Measurements from ENCODE around the gene PCTP.

PCTP gene

DNA sequence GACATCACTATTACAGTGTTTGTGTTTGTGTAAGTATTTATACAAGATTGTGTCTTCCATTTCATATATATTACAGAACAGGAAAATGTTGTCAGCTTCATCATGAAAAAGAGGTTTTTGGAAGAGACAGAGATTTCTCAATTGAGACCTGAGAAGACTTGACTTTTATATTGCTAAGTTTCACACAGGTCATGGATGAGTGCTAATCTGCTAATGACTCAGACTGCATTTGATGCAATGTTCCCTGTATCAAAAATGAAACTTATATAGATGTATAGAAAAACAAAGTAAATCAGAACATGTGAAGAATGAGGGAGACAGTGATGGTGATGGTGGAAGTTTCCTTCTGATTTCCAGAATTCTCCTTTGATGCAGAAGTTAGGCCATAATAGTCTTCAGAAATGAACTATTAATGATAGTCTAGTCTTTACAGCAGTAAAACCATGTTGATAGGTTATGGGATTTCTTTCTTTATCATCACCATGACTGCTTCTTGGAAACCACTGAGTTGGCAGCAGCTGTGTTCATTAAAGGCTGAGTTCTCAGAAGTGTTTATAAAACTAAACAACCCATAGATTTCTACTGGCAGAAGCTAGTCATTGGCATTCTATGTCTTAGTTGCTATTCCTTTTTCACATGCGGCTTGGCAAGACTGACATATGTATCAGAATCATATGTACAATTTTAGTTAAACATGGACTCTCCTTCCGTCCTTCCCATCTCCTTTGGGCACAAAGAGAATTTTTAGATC lies 56.1 kb downstream of the PCTP start:
- no peak for DNase-seq (ENCODE audit: low spot score)

DNA sequence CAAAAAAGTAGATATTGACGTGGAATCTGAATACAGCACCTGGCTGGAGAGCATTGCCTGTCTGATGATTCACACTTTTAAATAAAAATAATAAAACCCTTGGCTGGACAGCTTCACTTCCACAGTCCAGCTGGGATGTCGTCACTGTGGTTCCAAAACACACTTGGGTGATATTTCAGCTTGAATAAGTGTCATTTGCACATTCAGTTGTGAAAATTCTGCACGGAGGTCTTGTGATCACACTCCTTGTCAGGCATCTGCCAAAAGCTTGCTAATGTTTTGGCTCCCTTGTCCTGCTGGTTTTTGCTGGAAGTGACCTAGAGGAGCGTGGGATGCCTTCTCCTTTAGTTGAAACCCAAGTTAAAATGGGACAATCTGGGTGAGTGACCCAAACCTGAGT lies 60.7 kb downstream of the PCTP start:
- DNase-seq (ENCODE audit: low spot score) = no peak

DNA sequence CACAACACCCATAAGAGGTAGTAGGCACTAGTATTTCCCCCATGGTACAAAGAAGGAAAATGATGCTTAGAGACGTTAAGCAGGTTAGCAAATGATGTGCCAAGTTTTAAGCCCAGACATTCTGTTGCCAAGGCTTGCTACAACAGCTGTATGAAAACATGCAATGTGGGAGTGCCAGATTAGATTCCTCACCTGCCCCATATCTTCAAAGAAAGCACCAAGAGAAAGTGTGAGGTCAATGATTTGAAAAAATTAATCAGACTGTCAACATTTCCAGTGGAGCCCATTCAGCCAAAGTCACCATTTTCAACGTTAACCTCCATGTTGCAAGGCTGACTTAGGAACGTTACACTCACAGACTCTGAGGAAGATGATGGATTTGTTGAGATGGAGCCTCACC lies 61.5 kb downstream of the PCTP start:
- DNase-seq (ENCODE audit: low spot score) = no peak

DNA sequence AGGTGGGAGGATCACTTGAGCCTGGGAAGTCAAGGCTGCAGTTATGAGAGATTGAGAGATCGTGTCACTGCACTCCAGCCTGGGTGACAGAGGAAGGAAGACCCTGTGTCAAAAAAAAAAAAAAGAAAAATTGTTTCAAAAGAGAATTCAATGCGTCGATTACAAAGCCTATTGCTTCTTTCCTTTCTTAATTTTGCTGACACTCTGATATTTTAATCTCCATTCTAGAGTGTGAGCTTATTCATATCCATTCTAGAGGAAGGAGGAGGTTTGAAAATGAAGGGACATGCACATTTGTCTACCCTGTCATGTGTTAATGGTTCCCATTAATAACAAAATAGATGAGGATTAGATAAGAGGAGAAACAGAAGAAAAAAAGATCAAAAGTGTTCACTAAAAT lies 63.1 kb downstream of the PCTP start:
- no peak for DNase-seq (ENCODE audit: low spot score)

DNA sequence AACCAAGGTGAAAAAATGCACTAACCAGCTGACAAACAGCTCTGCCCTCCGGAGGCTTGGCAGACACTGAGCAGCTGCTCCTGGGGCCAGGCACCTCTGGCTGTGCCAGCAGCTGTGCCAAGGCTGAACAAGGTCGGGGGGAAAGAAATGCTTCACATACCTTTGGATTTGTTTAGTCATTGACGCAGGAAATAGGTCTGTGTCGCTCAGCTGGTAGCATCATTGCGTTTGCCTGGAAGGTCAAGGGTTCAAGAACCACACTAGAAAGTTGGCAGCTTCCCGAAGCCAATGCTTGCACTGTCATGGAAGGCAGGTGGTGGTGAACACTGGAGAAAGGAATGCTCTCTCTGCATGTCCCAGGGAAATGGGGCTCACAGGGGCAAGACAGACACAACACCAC lies 63.5 kb downstream of the PCTP start:
- DNase-seq (ENCODE audit: low spot score) = no peak

DNA sequence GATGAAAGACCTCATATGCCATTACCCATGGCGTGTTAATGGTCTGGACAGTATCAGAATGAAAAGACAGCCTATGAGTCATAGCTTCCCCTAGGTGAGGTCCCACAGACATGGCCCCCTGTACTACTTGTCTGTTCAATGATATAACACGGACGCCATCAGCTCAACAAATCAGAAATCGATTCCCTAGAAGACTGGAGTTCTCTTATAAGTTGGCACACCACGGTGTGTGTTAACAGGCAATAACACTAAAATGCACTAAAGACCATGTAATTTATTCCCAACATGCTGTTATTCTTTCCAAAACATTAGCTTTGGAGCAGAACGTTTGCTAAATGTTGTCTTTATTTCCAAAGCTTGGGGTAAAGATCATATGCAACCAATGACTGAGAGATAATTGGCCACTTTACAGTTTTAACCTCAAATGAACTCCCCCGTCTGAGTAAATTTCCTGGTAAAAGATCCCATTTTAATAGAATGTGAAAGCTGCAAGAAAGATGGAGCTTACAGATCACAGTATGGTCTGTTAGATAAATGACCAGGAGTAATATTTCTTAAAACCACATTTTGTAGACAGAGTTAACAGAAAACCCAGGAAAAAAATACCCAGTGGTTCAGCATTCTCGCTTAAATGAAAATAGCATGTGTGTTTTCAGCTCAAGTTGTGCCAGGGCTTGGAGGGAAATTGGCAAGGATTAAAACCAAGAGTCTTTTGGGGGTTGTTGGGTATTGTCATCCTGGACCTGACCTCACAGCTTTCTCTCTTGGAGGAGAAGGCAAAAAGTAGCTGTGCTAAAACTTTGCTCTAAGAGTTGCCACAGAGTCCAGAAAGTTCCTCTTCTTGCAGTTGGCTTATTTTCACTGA lies 65.9 kb downstream of the PCTP start:
- DNase-seq (ENCODE audit: low spot score) = no peak

DNA sequence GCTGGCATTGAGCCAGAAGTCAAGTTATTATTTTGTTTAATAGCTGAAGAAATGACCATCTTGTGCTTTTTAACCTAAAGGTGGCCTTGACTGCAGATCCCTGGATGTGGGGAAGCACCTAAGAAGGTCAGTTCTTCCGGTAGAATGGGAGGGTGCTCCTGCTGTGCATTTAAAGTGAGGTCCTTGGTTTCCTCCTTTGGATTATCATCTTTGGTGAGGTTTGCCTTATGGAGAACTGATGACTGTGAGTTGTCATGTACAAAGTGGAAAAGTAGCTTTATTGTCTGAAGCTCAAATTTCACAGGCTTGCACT lies 66.5 kb downstream of the PCTP start:
- DNase-seq (ENCODE audit: low spot score) = no peak

DNA sequence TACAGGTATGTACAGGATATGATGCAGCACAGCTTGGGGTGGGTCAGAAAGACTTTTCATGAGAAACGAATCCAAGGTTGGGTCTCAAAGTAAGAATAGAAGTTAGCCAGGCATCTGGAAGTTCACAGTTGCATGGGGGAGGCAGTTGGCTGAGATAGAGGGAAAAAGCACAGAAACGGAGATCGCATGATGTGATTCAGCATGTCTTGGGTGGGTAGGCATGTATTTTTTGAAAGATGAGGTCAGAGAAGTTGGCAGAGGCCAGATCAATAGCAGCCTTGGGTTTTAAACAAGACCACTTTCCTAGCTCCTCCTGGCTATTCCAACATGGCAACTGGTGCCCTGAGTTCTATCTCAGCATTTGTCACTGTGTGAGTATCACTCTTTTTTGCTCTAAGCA lies 67.2 kb downstream of the PCTP start:
- no peak for DNase-seq (ENCODE audit: low spot score)

DNA sequence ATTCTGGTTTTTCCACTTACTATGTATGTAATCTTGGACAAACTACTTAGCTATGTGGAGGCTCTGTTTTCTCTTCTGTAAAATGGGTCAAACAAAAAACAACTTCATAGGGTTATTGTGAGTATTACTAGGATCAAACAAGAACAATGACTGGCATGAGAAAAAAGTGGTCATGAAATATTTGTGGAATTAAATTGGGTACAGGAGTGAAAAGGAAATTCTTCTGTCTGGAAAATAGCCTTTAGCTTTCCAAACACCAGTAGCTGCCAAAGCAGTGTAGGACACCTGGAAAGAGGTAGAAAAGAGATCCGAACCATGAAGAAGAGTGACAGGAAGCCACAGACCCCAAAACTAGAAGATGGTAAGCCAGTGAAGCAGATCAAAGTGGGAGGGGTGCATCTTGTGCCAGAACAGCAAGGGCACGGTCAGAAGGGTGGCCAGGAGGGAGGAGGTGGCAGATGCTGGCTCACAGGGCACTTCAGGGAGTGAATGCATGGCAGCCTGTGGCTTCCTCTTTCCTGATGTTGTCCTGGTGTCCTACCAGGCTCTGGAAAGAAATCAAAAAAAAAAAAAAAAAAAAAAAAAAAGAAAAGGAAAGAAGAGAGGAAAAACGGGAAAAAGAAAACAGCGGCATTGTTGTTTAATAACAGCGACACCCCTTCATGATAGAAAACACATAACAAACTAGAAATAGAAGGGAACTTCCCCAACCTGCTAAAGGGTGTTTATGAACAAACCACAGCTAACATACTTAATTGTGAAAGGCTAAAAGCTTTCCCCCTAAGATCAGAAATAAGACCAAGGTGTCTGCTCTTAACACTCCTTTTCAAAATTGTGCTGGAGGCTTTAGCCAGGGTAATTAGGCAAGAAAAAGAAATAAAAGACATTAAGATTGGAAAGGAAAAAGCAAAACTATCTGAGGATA lies 67.9 kb downstream of the PCTP start:
- DNase-seq (ENCODE audit: low spot score) = no peak

DNA sequence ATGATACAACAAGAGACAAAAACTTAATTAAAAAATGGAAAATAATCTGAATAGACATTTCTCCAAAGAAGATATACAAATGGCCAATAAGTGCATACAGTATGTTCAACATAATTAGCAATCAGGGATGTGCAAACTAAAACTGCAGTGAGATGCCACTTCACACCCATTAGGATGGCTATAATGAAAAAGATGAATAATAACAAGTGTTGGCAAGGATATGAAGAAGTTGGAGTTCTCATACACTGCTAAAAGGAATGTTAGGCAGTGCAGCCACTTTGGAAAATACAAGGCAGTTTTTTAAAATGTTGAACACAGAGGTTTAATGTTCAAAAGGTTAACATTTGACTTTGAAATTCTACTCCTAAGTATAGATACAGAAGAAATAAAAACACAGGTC lies 69.8 kb downstream of the PCTP start:
- DNase-seq (ENCODE audit: low spot score) = no peak

DNA sequence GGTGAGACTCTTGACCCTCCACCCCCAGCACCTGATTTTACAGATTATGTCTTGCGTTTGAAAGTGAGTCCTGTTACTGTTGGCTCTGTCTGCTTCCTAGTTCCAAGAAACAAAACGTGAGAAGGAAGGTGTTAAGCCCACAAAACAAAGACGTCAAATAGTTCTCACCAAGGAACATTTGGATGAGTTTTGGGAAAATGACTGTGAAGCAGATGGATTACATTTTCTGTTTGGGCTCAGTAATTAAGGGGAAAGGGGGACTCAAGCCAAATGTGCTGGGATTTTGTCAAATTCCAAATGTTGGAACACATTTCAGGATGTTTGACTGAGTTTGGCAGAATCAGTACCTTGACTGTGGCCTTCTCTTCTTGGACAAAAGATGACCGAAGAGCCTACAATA lies 71.2 kb downstream of the PCTP start:
- no peak for DNase-seq (ENCODE audit: low spot score)

DNA sequence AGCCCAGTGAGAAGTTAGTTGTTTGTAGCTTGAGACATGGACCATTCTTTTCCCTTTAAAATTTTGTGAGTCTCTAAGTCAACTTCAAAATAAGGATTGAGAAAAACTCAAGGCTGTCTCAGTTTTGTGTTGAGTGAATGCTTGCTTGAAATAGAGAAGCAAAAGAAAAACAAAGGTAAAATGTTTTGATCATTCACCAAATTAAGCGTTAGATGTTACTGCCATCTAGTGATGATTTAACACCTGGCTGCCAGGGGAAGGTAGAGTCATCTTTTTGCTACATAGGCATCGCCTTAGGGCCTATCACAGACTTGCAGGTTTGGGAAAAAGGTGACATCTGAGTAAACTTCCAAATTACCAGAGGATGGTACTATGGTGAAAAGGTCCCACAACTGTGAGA lies 74.4 kb downstream of the PCTP start:
- no peak for DNase-seq (ENCODE audit: low spot score)

Data from CD4-positive, alpha-beta T cell treated with Interleukin-6 at 100 ng/mL for 8 hours (primary cell).